Fibroblast of lung (primary cell): Measurements from ENCODE around the gene IL19. TPM values are rescaled to one million over a fixed set of nuclear protein-coding genes. Genes with fewer than 3 reads are reported as not detected.

Source experiments
- DNase-seq, 2 donors: peaks; one replicate each; pipeline versions ENCODE4 v3.0.0 to v3.0.0-alpha.2; 2010; ENCODE audit warnings: low read depth in 2 of 2
- H2AFZ ChIP-seq: 2 replicates; pipeline ENCODE4 v1.5.1; 2012; ENCODE audit warnings: low read length, control low read depth, inconsistent platforms
- H3K27ac ChIP-seq: 2 replicates; pipeline ENCODE4 v1.5.1; 2011; ENCODE audit warnings: low read length, control low read depth; ENCODE audit not compliant: insufficient read depth
- H3K27me3 ChIP-seq: 2 replicates; pipeline ENCODE4 v1.5.1; 2011; ENCODE audit warnings: mild to moderate bottlenecking, low read length; ENCODE audit not compliant: control insufficient read depth, insufficient read depth
- H3K36me3 ChIP-seq: 2 replicates; pipeline ENCODE4 v1.5.1; 2011; ENCODE audit warnings: low read length; ENCODE audit not compliant: control insufficient read depth, insufficient read depth
- H3K4me1 ChIP-seq: 2 replicates; pipeline ENCODE4 v1.5.1; 2011; ENCODE audit warnings: low read length; ENCODE audit not compliant: control insufficient read depth, insufficient read depth; ENCODE audit errors: extremely low read depth
- H3K4me2 ChIP-seq: 2 replicates; pipeline ENCODE4 v1.5.1; 2011; ENCODE audit warnings: low read length, control low read depth; ENCODE audit not compliant: insufficient read depth; ENCODE audit errors: extremely low read depth
- H3K4me3 ChIP-seq, 4 experiments: fragments of 200-600 bp in 1 of 4; sonication (generic) in 1 of 4; replicated peaks in 1 of 4; 2 replicates each; pipeline ENCODE4 v1.5.1; 2011 to 2016; ENCODE audit warnings: low read length in 4 of 4, low read depth in 3 of 4, mild to moderate bottlenecking in 3 of 4, control low read depth in 2 of 4, inconsistent platforms in 1 of 4, mixed read lengths in 1 of 4; ENCODE audit not compliant: insufficient read depth in 1 of 4; ENCODE audit errors: control extremely low read depth in 1 of 4
- H3K79me2 ChIP-seq: 2 replicates; pipeline ENCODE4 v1.5.1; 2012; ENCODE audit warnings: mild to moderate bottlenecking, low read length, inconsistent platforms; ENCODE audit not compliant: control insufficient read depth, insufficient read depth
- H3K9ac ChIP-seq: 2 replicates; pipeline ENCODE4 v1.5.1; 2011; ENCODE audit warnings: mild to moderate bottlenecking, low read length, control low read depth; ENCODE audit not compliant: insufficient read depth
- H3K9me3 ChIP-seq: 2 replicates; pipeline ENCODE4 v1.5.1; 2012; ENCODE audit warnings: low read depth, low read length; ENCODE audit not compliant: control insufficient read depth, insufficient read depth
- H4K20me1 ChIP-seq: 2 replicates; pipeline ENCODE4 v1.5.1; 2011; ENCODE audit warnings: low read length; ENCODE audit not compliant: control insufficient read depth, insufficient read depth; ENCODE audit errors: extremely low read depth
- EZH2 ChIP-seq: IDR thresholded peaks from 2 replicates; pipeline ENCODE4 v1.5.1; 2012; ENCODE audit warnings: low read length, control low read depth, mild to moderate bottlenecking; ENCODE audit errors: missing control alignments
- polyA plus RNA-seq, 2 donors: library from polyadenylated mRNA; depleted of rRNA in 1 of 2; stranded (reverse) in 1 of 2; unstranded in 1 of 2; fragments of >200 nt; gene quantifications; 2 replicates each; pipeline ENCODE4 v1.2.1, GENCODE V29; 2011 to 2012; ENCODE audit warnings: missing spikeins in 1 of 2
- total RNA-seq: library from RNA; depleted of rRNA; stranded (reverse); fragments of >200 nt; gene quantifications from 2 replicates; pipeline ENCODE4 v1.2.1, GENCODE V29; 2014
- TF ChIP-seq, protein P1 (sequence below), 2 donors: IDR thresholded peaks in 1 of 2; conservative IDR thresholded peaks in 1 of 2; 1 replicate in 1 of 2; 2 replicates in 1 of 2; pipeline ENCODE4 v1.5.1; 2011 to 2012; ENCODE audit warnings: low read length in 2 of 2, control low read depth in 1 of 2, inconsistent platforms in 1 of 2, low read depth in 1 of 2, mild to moderate bottlenecking in 1 of 2

IL19 gene
- total and polyA plus RNA-seq, 2 donors (not counting 1 experiment from before 2014, with no cell fraction given) = not detected

DNA sequence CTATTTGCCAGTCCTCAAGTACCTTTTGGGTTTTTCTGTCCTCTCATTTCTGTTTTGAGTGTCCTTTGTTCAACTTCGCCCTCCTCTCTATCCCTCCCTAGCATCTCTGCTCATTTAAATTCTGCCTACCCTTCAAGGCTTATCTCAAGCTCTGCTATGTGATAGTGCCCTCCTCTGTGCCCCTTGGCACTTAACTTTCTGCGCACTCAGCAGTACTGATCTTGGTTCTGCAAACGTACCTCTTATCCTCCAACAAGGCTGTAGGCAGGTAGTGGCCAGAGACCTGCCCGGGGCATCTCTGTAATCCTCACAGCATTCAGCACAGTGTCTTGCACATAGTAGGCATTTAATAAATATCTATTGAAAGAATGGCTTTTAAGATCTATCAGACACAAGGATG lies 89.6 kb downstream of the IL19 start:
- TF ChIP-seq, protein P1, sequence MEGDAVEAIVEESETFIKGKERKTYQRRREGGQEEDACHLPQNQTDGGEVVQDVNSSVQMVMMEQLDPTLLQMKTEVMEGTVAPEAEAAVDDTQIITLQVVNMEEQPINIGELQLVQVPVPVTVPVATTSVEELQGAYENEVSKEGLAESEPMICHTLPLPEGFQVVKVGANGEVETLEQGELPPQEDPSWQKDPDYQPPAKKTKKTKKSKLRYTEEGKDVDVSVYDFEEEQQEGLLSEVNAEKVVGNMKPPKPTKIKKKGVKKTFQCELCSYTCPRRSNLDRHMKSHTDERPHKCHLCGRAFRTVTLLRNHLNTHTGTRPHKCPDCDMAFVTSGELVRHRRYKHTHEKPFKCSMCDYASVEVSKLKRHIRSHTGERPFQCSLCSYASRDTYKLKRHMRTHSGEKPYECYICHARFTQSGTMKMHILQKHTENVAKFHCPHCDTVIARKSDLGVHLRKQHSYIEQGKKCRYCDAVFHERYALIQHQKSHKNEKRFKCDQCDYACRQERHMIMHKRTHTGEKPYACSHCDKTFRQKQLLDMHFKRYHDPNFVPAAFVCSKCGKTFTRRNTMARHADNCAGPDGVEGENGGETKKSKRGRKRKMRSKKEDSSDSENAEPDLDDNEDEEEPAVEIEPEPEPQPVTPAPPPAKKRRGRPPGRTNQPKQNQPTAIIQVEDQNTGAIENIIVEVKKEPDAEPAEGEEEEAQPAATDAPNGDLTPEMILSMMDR (conservative IDR thresholded peaks at IDR 0.05 in 1 of 2, IDR thresholded peaks at IDR 0.05 in 1 of 2; ENCODE audit: low read depth in 1 of 2, low read length in 2 of 2) = no peak
- no peak for TF ChIP-seq EZH2
- no peak for DNase-seq
- Histone ChIP-seq H3K9me3 (no peaks in the 10 kb centered on the region), H3K27me3 (peaks cover 2% of the 10 kb centered on the region), H2AFZ (no peak overlapping the region), H3K9ac (no peak overlapping the region), H3K79me2 (no peaks in the 10 kb centered on the region), H3K4me2 (no peak overlapping the region), H3K4me3 (no peak overlapping the region), H3K4me1 (no peaks in the 10 kb centered on the region), H3K36me3 (no peaks in the 10 kb centered on the region), H3K27ac (no peak overlapping the region), H4K20me1 (no peaks in the 10 kb centered on the region)

DNA sequence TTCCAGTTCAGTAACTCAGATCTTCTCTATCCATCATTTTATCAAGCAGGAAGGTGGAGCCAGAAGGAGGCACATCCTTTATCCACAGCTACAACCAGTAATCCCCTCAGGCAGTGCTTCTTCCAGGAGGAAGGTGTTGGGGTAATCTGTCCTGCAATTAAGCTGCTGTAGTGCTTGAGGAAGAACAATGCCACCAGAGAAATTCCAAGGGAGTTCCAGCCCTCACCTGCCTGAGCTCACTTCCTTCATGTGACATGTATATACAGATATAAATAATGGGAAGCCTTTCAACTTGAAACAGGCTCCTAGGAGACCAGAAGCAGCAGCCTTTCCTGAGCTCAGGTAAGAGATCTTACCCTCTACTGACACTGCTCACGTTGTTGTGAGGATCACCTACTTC lies 92.7 kb downstream of the IL19 start:
- no peak overlapping the region for H3K9ac ChIP-seq
- no peak overlapping the region for H2AFZ ChIP-seq
- no peak overlapping the region for H3K4me3 ChIP-seq
- no peak overlapping the region for H3K27ac ChIP-seq
- no peaks in the 10 kb centered on the region for H4K20me1 ChIP-seq
- no peaks in the 10 kb centered on the region for H3K9me3 ChIP-seq
- peaks cover 2% of the 10 kb centered on the region for H3K27me3 ChIP-seq
- no peaks in the 10 kb centered on the region for H3K79me2 ChIP-seq
- no peaks in the 10 kb centered on the region for H3K4me1 ChIP-seq
- DNase-seq = no peak
- no peak overlapping the region for H3K4me2 ChIP-seq
- TF ChIP-seq, protein P1 (conservative IDR thresholded peaks at IDR 0.05 in 1 of 2, IDR thresholded peaks at IDR 0.05 in 1 of 2; ENCODE audit: low read depth in 1 of 2, low read length in 2 of 2) = no peak
- no peak for TF ChIP-seq EZH2
- H3K36me3 ChIP-seq = no peaks in the 10 kb centered on the region

DNA sequence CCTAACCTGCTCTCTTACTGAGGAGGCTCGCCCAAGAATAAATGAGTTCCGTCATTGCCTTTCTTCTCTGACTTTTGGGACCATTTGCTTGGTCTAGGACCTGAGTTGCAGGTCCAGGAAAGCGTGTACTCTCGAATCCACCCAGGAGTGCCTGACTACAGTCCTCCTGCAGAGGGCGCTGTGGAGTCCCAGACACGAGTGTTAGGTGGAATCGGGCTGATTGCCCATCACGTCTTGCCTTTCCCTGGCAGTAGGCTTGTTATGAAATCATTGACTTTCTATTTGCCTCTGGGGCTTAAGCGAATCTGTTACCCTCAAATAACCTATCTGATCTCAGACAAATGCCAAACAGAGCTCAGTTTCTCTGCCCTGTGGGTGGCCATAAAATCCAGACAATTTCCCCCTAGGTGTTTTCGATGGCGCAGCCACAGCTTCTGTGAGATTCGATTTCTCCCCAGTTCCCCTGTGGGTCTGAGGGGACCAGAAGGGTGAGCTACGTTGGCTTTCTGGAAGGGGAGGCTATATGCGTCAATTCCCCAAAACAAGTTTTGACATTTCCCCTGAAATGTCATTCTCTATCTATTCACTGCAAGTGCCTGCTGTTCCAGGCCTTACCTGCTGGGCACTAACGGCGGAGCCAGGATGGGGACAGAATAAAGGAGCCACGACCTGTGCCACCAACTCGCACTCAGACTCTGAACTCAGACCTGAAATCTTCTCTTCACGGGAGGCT lies 94.5 kb downstream of the IL19 start, which contains the start of gene IL20:
Gene IL20 (plus strand): TSS at position 685 of the 733 bp plus-strand sequence. CDS start 230 bp downstream, outside the sequence.
- H2AFZ ChIP-seq = no peak within 1 kb of the TSS

More for the DNA sequence above, 94.5 kb downstream of the IL19 start, which contains the start of gene IL20:
- Histone ChIP-seq H3K27me3 (no peaks in the 10 kb centered on the region), H3K36me3 (no peaks in the 10 kb centered on the region), H3K4me2 (no peak within 1 kb of the TSS), H3K4me3 (no peak within 1 kb of the TSS), H4K20me1 (no peaks in the 10 kb centered on the region), H3K9me3 (no peaks in the 10 kb centered on the region), H3K9ac (no peak within 1 kb of the TSS), H3K79me2 (no peaks in the 10 kb centered on the region), H3K4me1 (no peaks in the 10 kb centered on the region), H3K27ac (no peak within 1 kb of the TSS)
- DNase-seq = peak; percentile 45 to 91
- TF ChIP-seq EZH2 = no peak
- TF ChIP-seq, protein P1 (conservative IDR thresholded peaks at IDR 0.05 in 1 of 2, IDR thresholded peaks at IDR 0.05 in 1 of 2; ENCODE audit: low read depth in 1 of 2, low read length in 2 of 2) = peak; percentile 96 to 99
